ENCODE measurements around the gene CLRN3.

The CLRN3 gene

DNA sequence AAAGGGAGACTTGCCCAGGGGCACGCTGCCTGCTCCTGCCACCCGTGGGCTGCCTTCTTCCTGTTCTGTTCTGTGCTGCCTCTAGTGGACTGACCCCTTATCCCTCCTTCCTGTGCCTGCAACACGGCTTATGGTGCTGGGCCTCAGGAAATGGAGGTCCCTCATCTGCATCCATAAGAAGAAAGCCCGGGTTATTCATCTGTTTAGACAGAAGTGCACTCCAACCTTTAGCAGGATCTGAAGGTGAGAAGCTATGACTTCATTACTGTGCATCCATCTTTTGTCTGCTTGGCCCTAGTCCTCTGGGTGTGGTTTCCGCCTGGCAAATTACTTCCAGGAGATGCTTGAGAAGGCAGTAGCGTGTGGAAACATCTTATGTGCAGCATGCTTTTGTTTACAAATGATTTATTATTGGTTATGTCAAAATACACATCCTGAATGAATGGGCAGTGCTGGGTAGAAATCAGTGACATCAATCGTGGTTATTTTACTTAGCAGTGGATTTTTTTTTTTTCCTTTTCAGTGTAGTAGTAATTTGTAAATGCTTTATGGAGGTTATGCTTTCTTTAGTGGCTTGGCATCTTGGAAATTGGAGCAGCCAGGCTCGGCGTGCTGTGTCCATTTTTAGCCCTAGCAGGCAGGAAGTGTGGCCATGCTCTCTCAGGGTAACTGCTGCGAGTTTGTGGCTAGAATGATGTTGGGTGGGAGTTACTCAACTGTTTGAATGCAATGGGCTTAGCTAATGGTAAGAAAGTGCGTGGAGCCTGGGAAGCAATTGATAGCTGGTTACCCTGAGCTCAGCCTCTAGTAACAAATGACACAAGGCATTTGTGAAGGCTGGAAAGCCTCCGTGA is 26.9 kb upstream of the CLRN3 start:
- peak; percentile 76 to 88 (median 83) for DNase-seq

DNA sequence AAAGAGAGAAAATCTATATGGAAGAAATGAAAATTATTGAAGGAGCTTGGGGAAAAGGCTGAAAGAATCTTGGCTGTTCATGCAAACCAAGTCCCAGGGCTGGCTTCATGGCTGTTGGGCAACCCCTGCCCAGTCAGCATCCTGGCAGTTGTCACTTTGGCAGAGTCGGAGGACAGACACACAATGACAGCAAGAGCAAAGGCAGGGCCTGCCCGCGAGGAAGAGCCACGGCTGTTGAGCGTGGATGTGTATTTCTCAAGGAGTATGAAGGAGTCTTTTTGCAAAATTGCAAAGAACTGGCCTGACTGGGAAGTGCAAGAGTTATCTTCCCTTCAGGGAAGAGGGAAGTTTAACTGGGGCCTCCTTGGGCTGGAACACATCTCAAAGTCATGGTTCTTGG is 25.8 kb upstream of the CLRN3 start:
- DNase-seq = peak; percentile 83 to 92 (median 90)

DNA sequence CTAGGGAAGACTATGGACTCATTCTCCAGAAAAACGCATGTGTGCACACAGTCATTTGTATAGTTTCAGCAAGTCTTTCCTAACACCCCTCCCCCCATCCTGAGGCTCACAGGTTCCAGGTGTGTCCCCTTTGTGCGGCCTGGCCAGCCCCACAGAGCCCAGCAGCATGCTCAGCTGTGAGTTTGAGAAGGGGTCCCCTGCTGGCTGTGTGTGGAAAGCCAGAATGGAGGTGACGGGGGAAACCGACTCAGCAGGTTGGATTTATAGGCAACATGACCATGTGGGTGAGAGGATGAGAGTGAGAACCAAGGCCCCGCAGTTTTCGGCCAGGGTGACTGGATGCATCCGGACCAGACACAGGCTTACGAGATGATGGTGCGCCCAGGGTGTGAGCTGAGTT is 24.1 kb upstream of the CLRN3 start:
- no peak for DNase-seq

DNA sequence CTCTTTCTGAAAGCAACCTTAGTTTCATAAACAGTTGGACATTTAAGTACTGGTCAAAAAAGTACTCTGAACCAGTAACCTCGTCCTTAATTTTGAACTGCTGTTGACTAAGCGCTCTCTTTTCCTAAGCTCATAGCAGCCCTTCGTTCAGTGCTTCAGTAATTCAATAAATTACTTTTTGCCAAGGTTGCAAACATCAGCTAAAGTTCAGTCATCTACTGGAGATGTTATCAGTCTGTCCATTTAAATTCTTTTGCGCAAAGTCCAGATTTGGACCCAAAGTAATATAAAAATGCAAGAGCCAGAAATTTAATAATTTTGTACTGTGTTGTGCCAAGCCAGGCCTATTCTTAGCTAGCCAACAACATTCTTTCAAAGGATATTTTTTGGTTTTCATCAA is 22.6 kb upstream of the CLRN3 start:
- no peak for DNase-seq

- no peak for DNase-seq
Observed at GRCh38 chr10:127913368-127913759, 20.6 kb upstream of the CLRN3 start.

DNA sequence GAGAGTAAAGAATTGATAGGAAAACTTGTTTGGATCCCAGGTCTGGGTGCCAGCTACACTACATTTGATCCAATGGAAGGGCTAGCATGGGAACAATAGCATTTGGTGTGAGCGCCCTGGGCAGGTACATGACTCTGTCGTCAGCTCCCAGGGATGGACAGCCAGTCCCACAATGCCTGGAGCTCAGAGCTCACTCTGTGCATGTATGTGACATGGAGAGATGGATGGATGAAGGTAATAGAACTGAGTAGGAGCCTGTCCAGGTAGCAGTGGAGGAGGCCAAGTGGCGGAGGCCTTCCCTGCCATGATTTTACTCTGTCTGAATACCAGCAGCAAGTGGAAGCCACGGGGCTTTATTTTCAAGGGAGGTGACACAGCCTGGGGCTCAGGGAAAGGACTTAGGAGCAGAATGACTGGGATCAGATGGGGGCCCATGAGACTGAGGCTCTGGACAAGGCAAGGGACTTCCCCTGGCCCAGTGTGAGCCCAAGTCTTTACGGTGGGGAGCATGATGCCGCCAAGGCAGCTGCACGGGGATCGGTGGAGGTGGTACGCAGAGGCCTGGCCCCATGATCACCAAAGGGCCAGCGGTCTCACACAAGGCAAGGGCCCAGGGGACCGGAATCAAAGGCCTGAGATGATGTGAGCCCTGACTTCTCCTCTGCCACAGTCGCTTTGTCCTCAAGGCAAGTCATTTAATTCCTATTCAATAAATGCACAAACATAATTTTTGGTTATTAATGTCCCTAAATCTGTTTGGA is 20.0 kb upstream of the CLRN3 start:
- DNase-seq = no peak

GRCh38 chr10:127911867-127912257 is 19.1 kb upstream of the CLRN3 start:
- no peak for DNase-seq

DNA sequence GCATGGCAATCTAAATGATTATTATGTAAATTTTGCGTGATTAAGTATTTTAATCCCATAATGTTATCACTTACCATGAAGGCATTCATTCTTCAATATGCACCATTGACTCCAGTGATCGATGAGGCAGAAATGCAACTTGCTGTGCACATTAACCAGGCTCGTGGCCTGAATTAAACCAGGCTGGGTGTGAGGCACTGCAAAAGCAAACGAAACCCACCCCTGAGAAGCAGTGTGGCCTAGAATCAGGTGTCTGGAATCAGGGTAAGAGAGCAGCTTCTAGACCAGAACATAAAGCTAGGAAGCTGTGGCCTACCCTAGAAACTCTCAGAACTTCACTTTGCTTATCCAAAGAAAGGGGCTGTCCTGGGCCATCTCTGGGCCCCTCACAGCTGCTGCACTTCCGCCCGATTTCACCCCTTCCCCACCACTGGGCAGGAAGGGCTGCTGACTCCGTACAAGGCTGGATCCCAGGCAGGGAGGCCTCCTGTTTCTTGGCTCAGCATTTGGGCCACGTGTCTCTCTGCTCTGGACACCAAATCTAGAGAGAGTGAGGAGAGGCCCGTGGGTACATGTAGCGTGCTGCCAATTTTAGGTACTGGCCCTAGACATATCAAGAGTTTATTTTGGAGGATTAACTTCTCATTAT is 18.6 kb upstream of the CLRN3 start:
- DNase-seq = no peak

DNA sequence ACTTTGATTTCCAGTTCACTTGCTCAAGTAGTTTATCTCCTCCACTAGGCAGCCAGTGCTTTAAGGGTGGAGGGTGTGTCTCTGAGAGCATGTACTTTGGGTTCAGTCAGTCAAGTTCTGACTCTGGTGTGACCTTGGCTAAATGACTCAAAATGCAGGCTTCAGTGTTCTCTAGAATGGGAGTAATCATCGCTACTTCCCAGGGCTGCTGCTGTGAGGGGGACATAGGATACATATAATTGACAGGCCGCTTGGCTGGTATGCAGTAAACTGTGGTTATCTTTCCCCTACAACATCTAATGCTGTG is 17.7 kb upstream of the CLRN3 start:
- DNase-seq = no peak

- DNase-seq = no peak
Observed at GRCh38 chr10:127909716-127910463, 17.1 kb upstream of the CLRN3 start.

- no peak for DNase-seq
Observed at GRCh38 chr10:127908959-127909267, 16.2 kb upstream of the CLRN3 start.

GRCh38 chr10:127908106-127908958 is 15.6 kb upstream of the CLRN3 start:
- DNase-seq = peak; percentile 85 to 95 (median 87)

DNA sequence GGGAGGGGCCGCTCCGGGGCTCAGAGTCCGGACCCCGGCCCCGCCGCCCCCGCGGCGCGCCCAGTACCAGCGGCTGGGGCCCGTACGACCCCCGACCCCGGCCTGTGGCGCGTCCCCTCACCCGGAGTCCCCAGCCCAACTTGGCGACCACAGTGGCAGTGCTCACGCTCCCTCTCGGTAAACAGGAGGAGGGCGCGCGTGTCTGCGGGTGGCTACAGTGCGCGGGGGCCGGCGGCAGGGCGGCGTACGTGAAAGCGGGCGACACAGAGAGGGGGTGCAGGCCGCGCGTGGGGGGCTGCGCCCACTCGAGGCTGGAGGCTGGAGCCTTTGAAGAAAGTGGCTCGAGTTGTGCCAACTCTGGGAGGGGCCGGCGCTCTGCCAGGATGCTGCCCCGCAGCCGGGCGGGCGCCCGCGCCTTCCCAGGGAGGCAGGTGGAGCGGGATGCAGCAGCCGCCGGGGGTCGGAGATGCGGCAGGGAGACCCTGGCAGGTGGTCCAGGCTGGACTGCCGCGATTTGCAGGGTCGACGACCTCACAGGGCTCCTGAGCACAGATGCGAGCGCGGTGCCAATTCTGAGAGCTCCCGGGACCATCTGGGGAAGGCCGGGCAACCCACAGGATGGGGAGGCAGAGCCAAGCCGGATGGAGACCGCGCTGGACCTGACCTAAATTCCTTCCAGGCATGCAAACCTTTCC is 14.8 kb upstream of the CLRN3 start:
- DNase-seq = peak; percentile 35 to 75 (median 60)

- DNase-seq = peak; percentile 89 to 97 (median 94)
Observed at GRCh38 chr10:127906548-127907377, 14.0 kb upstream of the CLRN3 start, which contains the start of gene PTPRE. TSS of gene PTPRE (plus strand) at chr10:127907103. CDS start at chr10:128040882, 133,779 bp downstream.

DNA sequence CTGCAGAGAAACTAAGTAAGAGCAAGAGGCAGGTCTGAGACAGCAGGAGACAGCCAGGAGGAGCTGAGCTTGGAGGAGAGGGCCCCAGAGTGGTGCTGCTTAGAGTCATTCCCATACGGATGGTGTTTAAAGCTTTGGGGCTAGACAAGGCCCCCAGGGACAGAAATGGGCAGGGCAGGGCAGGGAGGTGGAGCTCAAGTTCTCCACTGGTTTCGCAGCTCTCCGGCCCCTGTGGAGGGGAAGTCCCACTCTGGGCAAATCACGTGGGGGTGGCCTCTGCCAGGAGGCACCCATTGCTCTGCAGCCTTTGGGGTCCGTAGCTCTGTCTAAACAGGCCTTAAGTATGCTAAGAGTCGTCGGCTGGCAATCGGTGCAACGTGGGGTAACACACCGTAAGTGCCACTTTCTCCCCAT is 13.1 kb upstream of the CLRN3 start:
- peak in 2 of 4 experiments; percentile 54 to 58 for DNase-seq

- DNase-seq = no peak
Observed at GRCh38 chr10:127905001-127905847, 12.5 kb upstream of the CLRN3 start.

GRCh38 chr10:127904311-127905000 is 11.7 kb upstream of the CLRN3 start:
- no peak for DNase-seq

- no peak for DNase-seq
Observed at GRCh38 chr10:127903789-127904188, 11.0 kb upstream of the CLRN3 start.
